ENCODE results near the gene TSPO2. TPM values are rescaled to one million over a fixed set of nuclear protein-coding genes. Genes with fewer than 3 reads are reported as not detected.
A peak's percentile ranks its signal among the peaks of the same experiment; 100 is the strongest.

TSPO2 gene
- polyA plus RNA-seq (2011; rRNA removed) (not detected in 2 replicates), polyA minus RNA-seq (2011; rRNA and poly(A)+ RNA removed) (not detected in 2 replicates)

- no peaks in the 10 kb centered on the region for H3K27me3 ChIP-seq (ENCODE audit: control insufficient read depth, insufficient read depth, low read length)
- no peak within 1 kb of the TSS for H3K4me3 ChIP-seq (ENCODE audit: low read depth, low read length)
- no peak for DNase-seq (ENCODE audit: low read depth)
- ChIA-PET CTCF (interaction anchor here (0.6 to 6.4 kb wide), 4 partner anchors 12 to 495 kb away, joined by 3 to 68 read pairs (median 4); no protein-coding TSS in a partner anchor), POLR2A (no interaction called here)
- no peak for TF ChIP-seq CTCF (IDR thresholded peaks at IDR 0.05; ENCODE audit: insufficient read depth, low read depth, low read length)
- H3K36me3 ChIP-seq (ENCODE audit: control insufficient read depth, insufficient read depth, low read length): no peaks in the 10 kb centered on the region
These were observed at the start of gene TSPO2 for GRCh38 chr6:41042226-41043055. TSS of gene TSPO2 (plus strand) at chr6:41042467. CDS start at chr6:41042986, 519 bp downstream.

- ChIA-PET POLR2A (no interaction called here), CTCF (interaction anchor here (0.7 to 1.1 kb wide), 2 partner anchors 18 to 77 kb away, joined by 3 to 4 read pairs; no protein-coding TSS in a partner anchor)
These were observed 49.5 kb upstream of the TSPO2 start for GRCh38 chr6:40992746-40993145.

GRCh38 chr6:40996591-40997233 lies 45.6 kb upstream of the TSPO2 start:
- ChIA-PET POLR2A (no interaction called here), CTCF (interaction anchor here (1.8 kb wide), 1 partner anchor 31 kb away, joined by 10 read pairs; no protein-coding TSS in a partner anchor)
- DNase-seq (ENCODE audit: low read depth): no peak
- H3K27me3 ChIP-seq (ENCODE audit: control insufficient read depth, insufficient read depth, low read length): no peaks in the 10 kb centered on the region; the same call in 1 of the 2 replicates
- no peak overlapping the region for H3K4me3 ChIP-seq (ENCODE audit: low read depth, low read length)
- H3K36me3 ChIP-seq (ENCODE audit: control insufficient read depth, insufficient read depth, low read length): no peaks in the 10 kb centered on the region
- TF ChIP-seq CTCF (IDR thresholded peaks at IDR 0.05; ENCODE audit: insufficient read depth, low read depth, low read length): no peak

More at GRCh38 chr6:40992746-40993145, 49.5 kb upstream of the TSPO2 start:
- TF ChIP-seq CTCF (IDR thresholded peaks at IDR 0.05; ENCODE audit: insufficient read depth, low read depth, low read length): no peak
- Histone ChIP-seq H3K27me3 (ENCODE audit: control insufficient read depth, insufficient read depth, low read length) (no peaks in the 10 kb centered on the region; the same call in 1 of the 2 replicates), H3K4me3 (ENCODE audit: low read depth, low read length) (no peak overlapping the region), H3K36me3 (ENCODE audit: control insufficient read depth, insufficient read depth, low read length) (no peaks in the 10 kb centered on the region)
- no peak for DNase-seq (ENCODE audit: low read depth)

- no peak for TF ChIP-seq CTCF (IDR thresholded peaks at IDR 0.05; ENCODE audit: insufficient read depth, low read depth, low read length)
- POLR2A ChIA-PET: no interaction called here
- DNase-seq (ENCODE audit: low read depth): peak; percentile 41
- no peaks in the 10 kb centered on the region for H3K36me3 ChIP-seq (ENCODE audit: control insufficient read depth, insufficient read depth, low read length)
- CTCF ChIA-PET: interaction anchor here (0.8 to 1.8 kb wide), 5 partner anchors 11 to 101 kb away, joined by 3 to 10 read pairs (median 3); no protein-coding TSS in a partner anchor
- no peaks in the 10 kb centered on the region; the same call in 1 of the 2 replicates for H3K27me3 ChIP-seq (ENCODE audit: control insufficient read depth, insufficient read depth, low read length)
- H3K4me3 ChIP-seq (ENCODE audit: low read depth, low read length): no peak overlapping the region
These were observed 44.9 kb upstream of the TSPO2 start for GRCh38 chr6:40997234-40997957.
